Glomerular endothelial cell (primary cell): ENCODE results near the gene NOP14. TPM values are rescaled to one million over a fixed set of nuclear protein-coding genes. Genes with fewer than 3 reads are reported as not detected.
"Not testable (repeated sequence)": the region's sequence is repeated elsewhere in the genome, so short reads cannot be mapped to it uniquely, and the experiment has no call there.

ENCODE experiments used
- DNase-seq: peaks from one replicate; pipeline ENCODE4 v3.0.0-alpha.2; 2011; ENCODE audit warnings: low read depth, low spot score; ENCODE audit errors: extremely low read depth
- total RNA-seq: library from RNA; depleted of rRNA; stranded (reverse); fragments of >200 nt; gene quantifications from 2 replicates; pipeline ENCODE4 v1.2.3, GENCODE V29; 2015

Gene NOP14
- total RNA-seq, 1 donor from 2014 or later: 33.2 TPM

DNA sequence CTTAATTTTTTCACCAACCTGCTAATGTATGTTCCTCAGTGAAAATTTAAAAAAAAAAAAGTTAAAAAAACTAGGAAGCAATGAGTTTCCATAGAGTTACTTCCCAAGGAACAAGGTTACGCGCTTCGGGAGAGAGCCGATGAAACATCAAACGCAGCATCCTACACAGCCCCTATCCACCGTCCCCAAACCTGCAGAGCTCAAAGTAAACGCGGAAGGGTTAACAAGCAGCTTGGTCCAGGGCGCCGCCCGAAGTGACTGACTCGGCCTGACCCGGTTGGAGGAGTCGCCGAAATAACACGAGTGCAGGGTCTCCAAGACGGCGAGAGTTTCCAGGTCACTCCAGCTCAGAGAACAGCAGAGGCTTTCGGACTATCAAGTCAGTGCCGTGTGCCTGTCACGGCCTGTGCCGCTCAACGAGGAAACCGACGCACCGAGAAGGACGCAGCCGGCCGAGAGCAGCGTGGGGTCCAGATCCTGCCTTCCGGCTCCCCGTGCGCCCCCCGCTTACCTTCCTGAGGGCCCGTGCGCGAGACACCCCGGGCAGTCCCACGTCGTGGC lies 512 bp downstream of the NOP14 start:
- DNase-seq: no peak

GRCh38 chr4:2961811-2962441 lies 1.3 kb downstream of the NOP14 start:
- DNase-seq: no peak

- no peak for DNase-seq
These were observed 1.8 kb downstream of the NOP14 start for GRCh38 chr4:2961421-2961810.

GRCh38 chr4:2960450-2960849 lies 2.8 kb downstream of the NOP14 start:
- DNase-seq: not testable (repeated sequence)

- DNase-seq: no peak
These were observed 4.8 kb downstream of the NOP14 start for GRCh38 chr4:2958446-2958845.

GRCh38 chr4:2955186-2956044 lies 7.8 kb downstream of the NOP14 start:
- not testable (repeated sequence) for DNase-seq

GRCh38 chr4:2954358-2955185 lies 8.6 kb downstream of the NOP14 start:
- DNase-seq: no peak

DNA sequence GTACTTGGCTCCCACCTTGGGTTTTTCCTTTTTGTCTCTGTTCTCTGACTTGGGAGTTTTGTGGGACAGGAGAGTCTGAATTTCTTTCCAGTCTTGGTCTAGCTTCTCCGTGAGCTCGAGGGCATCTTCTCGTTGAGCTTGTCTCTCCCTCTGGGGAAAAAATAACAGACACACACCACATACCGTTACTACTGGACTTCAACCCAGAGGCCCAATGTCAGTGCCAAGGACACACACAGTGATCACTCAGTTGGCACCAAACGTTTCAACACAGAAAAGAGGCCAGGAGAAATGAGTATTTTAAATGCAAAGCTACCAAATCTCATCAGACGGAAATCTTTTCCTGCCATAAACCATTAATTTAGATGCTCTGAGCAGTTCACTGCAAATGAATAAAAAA lies 9.7 kb downstream of the NOP14 start:
- DNase-seq: no peak

DNA sequence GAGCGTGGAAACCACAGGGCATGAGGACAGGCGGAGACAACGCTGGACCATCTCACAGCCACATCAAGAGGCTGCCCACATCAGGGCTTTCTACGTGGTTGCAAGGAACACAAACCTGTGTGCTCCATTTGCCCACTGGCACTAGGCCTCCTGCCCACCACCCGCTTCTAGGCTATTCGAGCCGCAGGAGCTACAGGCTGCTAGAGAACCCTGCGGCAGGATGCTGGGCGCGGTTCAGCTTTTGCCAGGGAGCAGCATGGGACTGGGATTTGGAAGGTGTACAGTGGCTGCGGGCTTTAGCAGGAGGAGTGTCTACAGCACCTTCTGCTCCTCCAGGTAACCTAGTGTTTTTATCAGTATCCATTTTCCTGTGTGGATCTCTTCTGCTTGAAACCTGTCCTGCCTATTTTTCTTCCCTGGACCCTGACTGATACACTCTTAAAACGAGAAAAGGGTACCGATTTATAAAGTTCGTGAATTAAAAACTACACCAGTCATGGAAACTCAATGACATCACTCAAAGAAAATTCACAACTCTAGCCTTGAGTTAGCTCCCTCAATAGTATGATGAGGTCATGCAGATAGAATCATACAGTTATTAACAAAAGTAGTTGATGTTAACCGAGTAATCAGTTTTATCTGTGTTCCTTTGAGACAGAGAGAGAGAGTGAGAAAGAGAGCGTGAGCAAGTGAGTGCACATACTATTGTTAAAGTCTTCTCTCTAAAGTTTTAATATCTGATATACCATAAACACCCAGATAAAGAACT lies 12.8 kb downstream of the NOP14 start:
- no peak for DNase-seq

GRCh38 chr4:2949782-2950125 lies 13.5 kb downstream of the NOP14 start:
- DNase-seq: no peak

GRCh38 chr4:2948895-2949781 lies 14.1 kb downstream of the NOP14 start:
- no peak for DNase-seq

DNA sequence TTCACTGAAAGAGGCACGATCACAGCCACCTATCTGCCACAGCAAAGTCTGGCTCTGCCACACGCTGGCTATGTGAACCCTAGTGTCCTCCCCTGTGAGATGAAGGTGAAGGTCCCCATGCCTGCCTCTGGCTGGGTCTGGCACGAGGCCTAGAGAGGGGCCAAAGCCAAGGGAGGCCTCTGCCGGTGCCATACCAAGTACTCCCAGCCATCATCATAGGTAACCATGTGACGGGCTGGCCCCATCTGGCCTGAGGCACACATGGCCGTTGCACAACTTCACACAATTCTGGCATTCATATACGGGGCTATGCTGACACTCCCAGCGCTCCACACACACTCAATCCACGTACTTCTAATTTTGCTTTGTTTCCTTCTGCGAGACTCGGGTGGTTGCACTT lies 15.3 kb downstream of the NOP14 start:
- no peak for DNase-seq

DNA sequence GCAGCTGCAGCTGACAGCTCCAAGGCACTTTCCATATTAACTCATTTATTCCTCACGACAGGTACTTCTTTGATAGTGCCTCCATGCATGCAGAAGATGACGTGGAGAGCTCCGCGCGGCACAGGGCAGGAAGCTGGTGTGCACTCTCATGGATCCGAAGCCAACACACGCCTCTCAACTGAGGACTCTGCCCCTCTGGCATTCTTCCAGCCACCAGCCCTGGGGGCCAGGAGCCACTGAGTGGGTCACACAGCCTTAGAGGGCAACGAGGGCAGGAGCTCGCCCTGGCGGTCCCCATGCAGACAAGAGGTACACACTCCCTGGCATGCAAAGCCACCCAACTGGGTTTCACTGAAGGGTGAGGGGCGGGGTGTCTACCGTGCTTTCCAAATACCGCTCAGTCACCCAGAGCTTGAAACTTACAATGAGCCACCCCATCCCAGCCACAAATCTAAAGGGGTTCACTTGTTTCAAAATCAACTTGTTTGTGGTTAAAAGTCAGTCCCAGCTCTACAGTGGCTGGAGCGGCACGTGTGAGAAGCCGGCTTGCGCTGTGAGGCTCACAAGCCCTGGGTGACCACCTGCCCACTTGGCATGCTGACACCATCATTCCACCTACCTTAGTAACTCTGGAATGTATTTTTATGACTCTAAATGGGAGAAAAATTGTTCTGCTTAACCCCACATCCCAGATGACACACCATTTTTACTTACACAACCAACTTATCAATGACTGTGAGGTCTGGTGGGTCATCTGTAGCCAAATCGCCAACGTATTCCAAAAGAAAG lies 16.2 kb downstream of the NOP14 start:
- DNase-seq: no peak

- not testable (repeated sequence) for DNase-seq
These were observed 17.3 kb downstream of the NOP14 start for GRCh38 chr4:2945619-2946604.

DNA sequence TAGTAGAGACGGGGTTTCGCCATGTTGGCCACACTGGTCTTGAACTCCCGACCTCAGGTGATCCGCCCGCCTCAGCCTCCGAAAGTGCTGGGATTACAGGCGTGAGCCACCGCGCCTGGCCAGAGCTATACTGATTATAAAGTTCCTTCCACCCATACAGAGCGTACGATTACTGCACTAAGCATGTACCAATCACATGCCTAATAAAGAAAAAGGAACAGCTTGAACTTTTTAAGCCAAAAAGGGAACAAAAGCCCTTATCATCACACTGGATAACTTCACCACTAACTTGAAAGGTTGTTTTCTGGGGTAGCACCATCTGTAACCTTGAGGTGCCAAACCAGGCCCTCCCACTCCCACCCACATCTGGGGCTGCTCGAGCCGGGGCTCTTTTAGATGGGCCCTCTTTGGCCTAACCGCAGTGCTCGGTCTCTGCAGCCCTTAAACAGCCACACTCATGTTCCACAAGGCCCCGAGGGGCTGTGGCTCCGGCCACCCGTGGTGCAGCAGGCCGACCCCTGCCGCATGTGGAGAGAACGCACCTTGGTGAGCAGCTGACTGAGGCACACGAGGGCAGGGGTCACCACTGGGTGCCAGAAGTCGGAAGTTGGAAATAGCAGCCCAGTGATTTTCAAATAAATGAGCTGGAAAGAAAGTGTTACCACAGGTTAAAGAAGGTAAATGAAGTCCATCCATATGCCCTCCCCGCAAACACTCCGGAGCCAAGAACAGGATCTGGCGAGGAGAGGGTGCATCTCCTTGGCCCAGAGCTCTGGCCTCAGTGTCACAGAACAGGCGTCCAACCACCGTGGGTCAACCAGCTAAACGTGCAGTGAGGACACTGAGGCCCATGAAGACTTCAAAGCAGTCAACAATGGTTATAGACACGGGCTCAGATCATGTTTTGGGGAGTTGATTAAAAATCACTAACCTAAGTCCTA lies 18.4 kb downstream of the NOP14 start:
- DNase-seq: no peak

- no peak for DNase-seq
These were observed 19.1 kb downstream of the NOP14 start for GRCh38 chr4:2944091-2944482.
